D721Med (cell line): ENCODE data around the gene ABHD17A.

Experiments
- DNase-seq: peaks from one replicate; pipeline ENCODE4 v3.0.0; 2011; ENCODE audit warnings: low spot score; ENCODE audit not compliant: insufficient read length
- FAIRE-seq: peaks from 2 replicates; lab custom pipeline; 2011; peaks lifted over from hg19 to GRCh38; lab: Jason Lieb, UNC
- CTCF ChIP-seq: IDR thresholded peaks from 2 replicates; pipeline ENCODE4 v1.5.1; 2012; ENCODE audit warnings: mild to moderate bottlenecking, control low read depth; ENCODE audit not compliant: insufficient read depth; ENCODE audit errors: missing control alignments

The ABHD17A gene

GRCh38 chr19:1910177-1910576 is 24.9 kb upstream of the ABHD17A start:
- TF ChIP-seq CTCF = no peak
- no peak for FAIRE-seq
- DNase-seq = no peak

- FAIRE-seq = no peak
- TF ChIP-seq CTCF = no peak
- no peak for DNase-seq
Measured at GRCh38 chr19:1909761-1910080, 24.4 kb upstream of the ABHD17A start.

GRCh38 chr19:1908364-1908678 is 23.0 kb upstream of the ABHD17A start:
- DNase-seq (no peak), FAIRE-seq (no peak)
- TF ChIP-seq CTCF = no peak

- FAIRE-seq = no peak
- no peak for TF ChIP-seq CTCF
- DNase-seq = no peak
Measured at GRCh38 chr19:1907563-1908363, 22.5 kb upstream of the ABHD17A start.

GRCh38 chr19:1906985-1907562 is 21.8 kb upstream of the ABHD17A start:
- FAIRE-seq (no peak), DNase-seq (no peak)
- no peak for TF ChIP-seq CTCF

GRCh38 chr19:1905863-1906375 is 20.6 kb upstream of the ABHD17A start:
- no peak for DNase-seq
- no peak for TF ChIP-seq CTCF
- FAIRE-seq = no peak
